GM21515 (cell line): ENCODE results near the gene RAI1.
"Not testable (repeated sequence)": the region's sequence is repeated elsewhere in the genome, so short reads cannot be mapped to it uniquely, and the experiment has no call there.

Source experiments
- ATAC-seq: cut with Tn5 transposase; IDR thresholded peaks from one replicate; pipeline ENCODE4 v1.9.1; 2021; ENCODE audit not compliant: unreplicated experiment

Gene RAI1, protein sequence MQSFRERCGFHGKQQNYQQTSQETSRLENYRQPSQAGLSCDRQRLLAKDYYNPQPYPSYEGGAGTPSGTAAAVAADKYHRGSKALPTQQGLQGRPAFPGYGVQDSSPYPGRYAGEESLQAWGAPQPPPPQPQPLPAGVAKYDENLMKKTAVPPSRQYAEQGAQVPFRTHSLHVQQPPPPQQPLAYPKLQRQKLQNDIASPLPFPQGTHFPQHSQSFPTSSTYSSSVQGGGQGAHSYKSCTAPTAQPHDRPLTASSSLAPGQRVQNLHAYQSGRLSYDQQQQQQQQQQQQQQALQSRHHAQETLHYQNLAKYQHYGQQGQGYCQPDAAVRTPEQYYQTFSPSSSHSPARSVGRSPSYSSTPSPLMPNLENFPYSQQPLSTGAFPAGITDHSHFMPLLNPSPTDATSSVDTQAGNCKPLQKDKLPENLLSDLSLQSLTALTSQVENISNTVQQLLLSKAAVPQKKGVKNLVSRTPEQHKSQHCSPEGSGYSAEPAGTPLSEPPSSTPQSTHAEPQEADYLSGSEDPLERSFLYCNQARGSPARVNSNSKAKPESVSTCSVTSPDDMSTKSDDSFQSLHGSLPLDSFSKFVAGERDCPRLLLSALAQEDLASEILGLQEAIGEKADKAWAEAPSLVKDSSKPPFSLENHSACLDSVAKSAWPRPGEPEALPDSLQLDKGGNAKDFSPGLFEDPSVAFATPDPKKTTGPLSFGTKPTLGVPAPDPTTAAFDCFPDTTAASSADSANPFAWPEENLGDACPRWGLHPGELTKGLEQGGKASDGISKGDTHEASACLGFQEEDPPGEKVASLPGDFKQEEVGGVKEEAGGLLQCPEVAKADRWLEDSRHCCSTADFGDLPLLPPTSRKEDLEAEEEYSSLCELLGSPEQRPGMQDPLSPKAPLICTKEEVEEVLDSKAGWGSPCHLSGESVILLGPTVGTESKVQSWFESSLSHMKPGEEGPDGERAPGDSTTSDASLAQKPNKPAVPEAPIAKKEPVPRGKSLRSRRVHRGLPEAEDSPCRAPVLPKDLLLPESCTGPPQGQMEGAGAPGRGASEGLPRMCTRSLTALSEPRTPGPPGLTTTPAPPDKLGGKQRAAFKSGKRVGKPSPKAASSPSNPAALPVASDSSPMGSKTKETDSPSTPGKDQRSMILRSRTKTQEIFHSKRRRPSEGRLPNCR (N-terminal part only)

GRCh38 chr17:17681187-17681743, at the start of gene RAI1:
Gene RAI1 (plus strand): TSS chr17:17681458. CDS start chr17:17792949, 111,491 bp downstream.
- peak; percentile 34 for ATAC-seq

DNA sequence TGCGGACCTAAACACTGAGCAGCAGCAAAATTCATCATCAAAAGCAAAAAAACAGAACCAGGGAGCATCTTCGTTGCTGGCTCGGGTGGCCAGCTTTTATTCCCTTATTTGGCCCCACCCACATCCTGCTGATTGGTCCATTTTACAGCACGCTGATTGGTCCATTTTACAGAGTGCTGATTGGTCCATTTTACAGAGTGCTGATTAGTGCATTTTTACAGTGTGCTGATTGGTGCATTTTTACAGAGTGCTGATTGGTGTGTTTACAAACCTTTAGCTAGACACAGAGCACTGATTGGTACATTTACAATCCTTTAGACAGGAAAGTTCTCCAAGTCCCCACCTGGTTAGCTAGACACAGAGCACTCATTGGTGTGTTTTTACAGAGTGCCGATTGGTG, 48.6 kb upstream of the RAI1 start:
- ATAC-seq: not testable (repeated sequence)

GRCh38 chr17:17633310-17633709, 47.9 kb upstream of the RAI1 start:
- no peak for ATAC-seq

GRCh38 chr17:17635126-17635525, 46.1 kb upstream of the RAI1 start:
- ATAC-seq: no peak

DNA sequence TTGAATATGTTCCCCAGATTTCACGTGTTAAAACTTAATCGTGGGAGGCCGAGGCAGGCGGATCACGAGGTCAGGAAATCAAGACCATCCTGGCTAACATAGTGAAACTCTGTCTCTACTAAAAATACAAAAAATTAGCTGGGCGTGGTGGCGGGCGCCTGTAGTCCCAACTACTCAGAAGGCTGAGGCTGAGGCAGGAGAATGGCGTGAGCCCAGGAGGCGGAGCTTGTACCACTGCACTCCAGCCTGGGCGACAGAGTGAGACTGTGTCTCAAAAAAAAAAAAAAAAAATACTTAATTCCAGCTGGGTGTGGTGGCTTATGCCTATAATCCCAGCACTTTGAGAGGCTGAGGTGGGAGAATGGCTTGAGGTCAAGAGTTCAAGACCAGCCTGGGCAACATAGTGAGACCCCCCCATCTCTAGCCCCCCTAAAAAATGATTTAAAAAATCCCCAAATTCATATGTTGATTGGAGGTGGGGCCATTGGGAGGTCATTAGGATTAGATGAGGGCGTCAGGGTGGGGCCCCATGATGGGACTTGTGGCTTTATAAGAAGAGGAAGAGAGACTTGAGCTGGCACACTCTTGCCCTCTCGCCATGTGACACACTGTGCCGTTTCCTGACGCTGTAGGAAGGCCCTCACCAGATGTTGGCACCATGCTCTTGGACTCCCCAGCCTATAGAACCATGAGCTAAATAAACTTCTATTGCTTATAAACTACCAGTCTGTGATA, 45.6 kb upstream of the RAI1 start:
- not testable (repeated sequence) for ATAC-seq

DNA sequence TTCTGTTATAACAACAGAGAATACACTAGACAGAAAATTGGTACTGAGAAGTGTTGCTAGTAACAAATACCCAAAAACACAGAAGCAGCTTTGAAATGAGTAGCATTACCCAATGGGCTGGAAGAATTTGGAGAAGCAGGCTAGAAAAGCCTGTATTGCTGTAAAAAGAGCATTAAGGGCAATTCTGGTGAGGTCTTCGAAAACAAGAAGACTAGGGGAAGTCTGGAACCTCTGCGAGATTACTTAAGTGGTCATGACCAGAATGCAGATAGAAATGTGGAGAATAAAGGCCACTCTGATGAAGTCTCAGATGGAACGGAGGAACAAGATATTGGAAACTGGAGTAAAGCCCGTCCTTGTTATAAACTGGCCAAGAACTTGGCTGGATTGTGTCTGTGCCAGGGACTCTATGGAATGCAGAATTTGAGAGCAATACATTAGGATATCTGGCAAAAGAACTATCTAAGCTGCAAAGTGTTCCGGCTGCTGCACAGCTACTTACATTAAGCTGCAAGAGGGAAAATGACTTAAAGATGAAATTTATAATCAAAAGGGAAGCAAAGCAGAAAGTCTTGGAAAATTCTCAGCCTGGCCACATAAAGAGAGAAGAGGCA, 44.9 kb upstream of the RAI1 start:
- no peak for ATAC-seq

DNA sequence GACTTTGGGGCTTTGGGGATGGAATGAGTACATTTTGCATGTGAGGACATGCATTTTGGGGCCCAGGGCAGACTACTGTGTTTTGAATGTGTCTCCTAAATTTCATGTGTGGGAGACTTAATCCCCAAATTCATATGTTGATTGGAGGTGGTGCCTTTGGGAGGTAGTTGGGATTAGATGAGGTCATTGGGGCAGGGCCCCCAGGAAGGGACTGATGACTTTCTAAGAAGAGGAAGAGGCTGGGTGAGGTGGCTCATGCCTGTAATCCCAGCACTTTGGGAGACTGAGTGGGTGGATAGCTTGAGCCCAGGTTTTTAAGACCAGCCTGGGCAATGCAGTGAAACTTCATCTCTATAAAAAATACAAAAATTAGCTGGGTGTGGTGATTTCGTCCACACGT, 42.8 kb upstream of the RAI1 start:
- no peak for ATAC-seq

GRCh38 chr17:17639661-17640270, 41.5 kb upstream of the RAI1 start:
- ATAC-seq: not testable (repeated sequence)

DNA sequence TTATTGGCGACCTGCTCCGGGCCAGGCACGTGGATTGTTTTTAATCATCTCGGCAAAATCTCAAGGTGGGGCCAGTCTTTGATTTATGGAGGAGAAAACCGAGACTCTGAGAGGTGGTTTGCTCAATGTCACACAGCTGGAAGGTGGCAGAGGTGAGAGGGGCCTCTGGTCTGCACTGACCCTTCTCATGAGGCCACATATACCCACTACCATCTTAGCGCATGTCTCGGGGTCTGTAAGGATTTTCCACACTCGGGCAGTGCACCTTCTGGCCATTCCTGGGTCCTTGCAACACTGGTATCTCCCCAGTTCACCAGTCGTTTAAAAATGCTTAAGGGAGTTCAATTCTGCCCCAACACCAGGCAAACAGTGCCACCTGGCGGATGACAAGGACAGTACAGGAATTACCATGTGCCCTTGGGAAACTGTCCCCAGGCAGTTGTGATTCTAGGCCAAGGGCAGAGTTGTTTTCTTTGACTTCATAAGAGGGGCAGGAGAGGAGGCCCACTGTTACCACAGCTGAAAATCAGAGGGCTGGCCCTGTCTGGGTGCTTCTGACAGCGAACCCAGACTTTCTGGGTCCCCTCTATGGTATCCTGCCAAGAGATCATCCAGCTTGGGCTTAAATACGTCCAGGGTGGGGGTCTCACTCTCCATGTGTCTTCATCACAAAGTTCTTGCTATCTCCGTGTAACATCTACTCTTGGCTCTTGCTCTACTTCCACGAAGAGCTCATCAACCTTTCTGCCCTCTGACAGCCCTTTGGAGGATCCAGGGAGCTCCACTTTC, 39.4 kb upstream of the RAI1 start:
- no peak for ATAC-seq

- not testable (repeated sequence) for ATAC-seq
Measured at GRCh38 chr17:17645148-17645547, 36.1 kb upstream of the RAI1 start.

DNA sequence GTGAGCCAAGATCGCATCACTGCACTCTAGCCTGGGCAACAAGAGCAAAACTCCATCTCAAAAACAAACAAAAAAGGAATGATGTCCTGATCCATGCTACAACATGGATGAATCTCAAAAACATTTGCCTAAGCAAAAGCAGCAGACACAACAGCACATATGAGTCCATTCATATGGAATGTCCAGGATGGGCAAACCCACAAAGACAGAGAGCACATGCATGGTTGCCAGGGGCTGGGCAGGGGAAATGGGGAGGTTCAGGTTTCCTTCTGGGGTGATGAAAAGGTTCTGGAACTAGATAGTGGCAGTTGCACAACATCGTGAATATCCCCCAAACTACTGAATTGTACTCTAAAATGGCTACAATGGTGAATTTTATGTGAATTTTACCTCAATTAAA, 35.3 kb upstream of the RAI1 start:
- ATAC-seq: no peak

- ATAC-seq: no peak
Measured at GRCh38 chr17:17647524-17648178, 33.6 kb upstream of the RAI1 start.

DNA sequence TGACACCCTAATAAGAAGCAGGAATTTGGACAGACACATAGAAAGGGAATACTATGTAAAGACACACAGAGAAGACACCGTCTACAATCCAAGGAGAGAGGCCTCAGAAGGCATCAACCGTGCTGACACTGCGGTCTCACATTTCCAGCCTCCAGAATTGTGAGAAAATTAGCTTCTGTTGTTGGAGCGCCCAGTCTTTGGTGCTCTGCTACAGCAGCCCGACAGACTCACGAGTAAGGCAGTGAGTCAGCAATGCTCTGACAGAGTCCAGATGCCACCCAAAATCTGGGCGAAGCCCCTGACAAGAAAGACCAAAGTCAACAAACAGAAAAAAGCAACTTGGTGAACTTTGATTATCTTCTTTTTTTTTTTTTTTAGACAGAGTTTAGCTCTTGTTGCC, 32.5 kb upstream of the RAI1 start:
- ATAC-seq: no peak

- ATAC-seq: no peak
Measured at GRCh38 chr17:17650959-17651358, 30.3 kb upstream of the RAI1 start.

GRCh38 chr17:17653343-17653742, 27.9 kb upstream of the RAI1 start:
- no peak for ATAC-seq

- no peak for ATAC-seq
Measured at GRCh38 chr17:17659340-17659739, 21.9 kb upstream of the RAI1 start.

DNA sequence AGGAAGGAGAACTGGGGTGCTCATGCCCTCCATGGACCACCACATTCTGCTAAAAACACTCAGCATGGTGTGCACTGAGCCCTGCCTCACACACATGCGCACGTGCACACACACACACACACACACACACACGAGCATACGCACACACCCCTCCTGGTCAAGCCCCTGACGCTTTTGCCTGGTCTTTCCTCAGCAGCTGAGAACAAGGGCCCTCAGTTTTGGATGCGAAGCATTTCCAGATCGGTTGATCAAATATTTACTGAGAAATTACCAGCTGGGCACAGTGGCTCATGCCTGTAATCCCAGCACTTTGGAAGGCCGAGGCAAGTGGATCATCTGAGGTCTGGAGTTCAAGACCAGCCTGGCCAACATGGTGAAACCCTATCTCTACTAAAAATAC, 20.1 kb upstream of the RAI1 start:
- no peak for ATAC-seq

DNA sequence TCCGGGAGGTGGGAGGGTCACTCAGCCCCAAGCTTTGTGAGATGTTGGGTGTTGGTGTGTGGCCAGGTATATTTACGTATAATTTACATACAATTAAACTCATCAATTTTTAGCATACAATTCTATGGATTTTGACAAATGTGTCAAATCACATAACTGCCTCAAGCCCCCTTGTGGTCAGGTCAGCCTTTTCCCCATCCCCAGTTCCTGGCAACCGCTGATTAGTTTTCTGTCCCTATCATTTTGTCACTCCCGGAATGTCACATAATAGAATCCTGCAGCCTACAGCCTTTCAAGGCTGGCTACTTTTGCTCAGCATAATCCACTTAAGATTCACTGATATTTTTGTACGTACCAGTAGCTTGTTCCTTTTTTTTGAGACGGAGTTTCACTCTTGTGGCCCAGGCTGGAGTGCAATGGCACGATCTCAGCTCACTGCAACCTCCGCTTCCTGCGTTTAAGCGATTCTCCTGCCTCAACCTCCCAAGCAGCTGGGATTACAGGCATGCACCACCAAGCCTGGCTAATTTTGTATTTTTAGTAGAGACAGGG, 19.3 kb upstream of the RAI1 start:
- ATAC-seq: no peak
